GM18907 (cell line): ENCODE results near the gene NPB.

Experiments
- ATAC-seq: cut with Tn5 transposase; IDR thresholded peaks from one replicate; pipeline ENCODE4 v1.9.1; 2021; ENCODE audit warnings: mild to moderate bottlenecking, moderate library complexity; ENCODE audit not compliant: unreplicated experiment

The NPB gene

GRCh38 chr17:81910840-81911276 is 8.8 kb downstream of the NPB start:
- ATAC-seq, result peak; percentile 21

GRCh38 chr17:81911277-81911961 is 9.4 kb downstream of the NPB start, which contains the start of gene PCYT2:
PCYT2 (minus strand) TSS chr17:81911399; CDS start chr17:81911355, 44 bp downstream.
- ATAC-seq, result peak; percentile 56

GRCh38 chr17:81911969-81912368 is 9.9 kb downstream of the NPB start:
- ATAC-seq, result no peak

- ATAC-seq, result no peak
Observed at GRCh38 chr17:81912441-81913309, 10.6 kb downstream of the NPB start.

GRCh38 chr17:81913394-81914102 is 11.5 kb downstream of the NPB start:
- no peak for ATAC-seq

- no peak for ATAC-seq
Observed at GRCh38 chr17:81914103-81914850, 12.2 kb downstream of the NPB start.

GRCh38 chr17:81915331-81915730 is 13.3 kb downstream of the NPB start:
- no peak for ATAC-seq

GRCh38 chr17:81916234-81917001 is 14.4 kb downstream of the NPB start:
- no peak for ATAC-seq

- peak; percentile 49 for ATAC-seq
Observed at GRCh38 chr17:81917565-81918332, 15.7 kb downstream of the NPB start, which contains the start of gene SIRT7. SIRT7 (minus strand) TSS chr17:81918176; CDS start chr17:81918131, 45 bp downstream.

- ATAC-seq, result peak; percentile 8
Observed at GRCh38 chr17:81918333-81918669, 16.3 kb downstream of the NPB start.

- ATAC-seq, result no peak
Observed at GRCh38 chr17:81918832-81919545, 17.0 kb downstream of the NPB start.

GRCh38 chr17:81920612-81921536 is 18.8 kb downstream of the NPB start:
- no peak for ATAC-seq

- no peak for ATAC-seq
Observed at GRCh38 chr17:81921537-81921862, 19.5 kb downstream of the NPB start.

GRCh38 chr17:81921996-81922565 is 20.0 kb downstream of the NPB start:
- no peak for ATAC-seq

- ATAC-seq, result no peak
Observed at GRCh38 chr17:81922566-81923301, 20.7 kb downstream of the NPB start.
